Measurements from ENCODE around the gene IER3. TPM values are rescaled to one million over a fixed set of nuclear protein-coding genes. Genes with fewer than 3 reads are reported as not detected.

IER3 gene
- total and polyA plus RNA-seq, 2 of the 13 experiments (the other 11 are each of a cell fraction or from before 2014, with no cell fraction given), result 51.1 to 131 TPM

DNA sequence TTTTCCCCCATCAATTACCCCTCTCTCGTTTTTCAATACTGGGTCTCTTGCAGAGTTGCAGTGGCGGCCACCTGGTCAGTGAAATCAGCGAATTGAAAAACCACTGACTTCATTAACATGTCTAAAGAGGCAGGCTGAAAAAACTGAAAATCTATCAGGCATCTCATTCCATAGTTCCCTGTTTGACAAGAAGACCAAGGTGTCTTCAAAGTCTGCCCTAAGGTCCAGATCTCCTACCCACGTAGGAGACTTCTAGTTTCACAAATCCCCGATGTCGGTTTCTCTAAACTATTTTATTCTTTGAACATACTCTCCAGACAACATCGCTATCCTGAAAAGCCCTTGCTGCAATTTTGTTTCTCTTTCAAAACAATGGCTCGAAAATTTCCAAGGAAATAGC is 25.0 kb downstream of the IER3 start:
- DNase-seq (ENCODE audit: low spot score) (no peak), FAIRE-seq (no peak), ATAC-seq (no peak)
- Histone ChIP-seq H4K20me1 (ENCODE audit: insufficient read depth, low read length) (peaks cover 29% of the 10 kb centered on the region), H3K4me2 (ENCODE audit: low read depth, low read length) (peak overlapping the region; percentile 96), H3K27me3 (ENCODE audit: control insufficient read depth in 1 of 2, insufficient read depth in 2 of 2, low read length in 2 of 2) (no peaks in the 10 kb centered on the region; a peak in 1 of 5 replicates), H3K79me2 (ENCODE audit: insufficient read depth, low read length) (peaks cover 46% of the 10 kb centered on the region), H3K9ac (ENCODE audit: insufficient read depth, low read depth, low read length) (peak overlapping the region; percentile 75), H3K27ac (ENCODE audit: extremely low read length, insufficient read depth, low read length) (peak overlapping the region; percentile 69), H3K4me3 (replicated peaks in 1 of 3; ENCODE audit: insufficient read depth in 1 of 3, low read depth in 2 of 3, low read length in 3 of 3) (peak overlapping the region; percentile 57 to 89 (median 81)), H3K9me3 (ENCODE audit: low read length) (no peaks in the 10 kb centered on the region), H3K4me1 (ENCODE audit: insufficient read depth, low read length) (peaks cover 58% of the 10 kb centered on the region), H2AFZ (ENCODE audit: low read length) (peak overlapping the region; percentile 55), H3K36me3 (replicated peaks in 1 of 2; ENCODE audit: control insufficient read depth in 1 of 2, insufficient read depth in 2 of 2, low read length in 2 of 2) (peaks cover 10 to 21% of the 10 kb centered on the region in 2 experiments)
- no TSS peak for BruUV-seq (replicated peaks)
- ChIA-PET POLR2A (interaction anchor here (0.9 to 2.9 kb wide), 6 partner anchors 12 to 104 kb away, joined by 3 to 43 read pairs (median 4); partner anchors contain the start of gene IER3), CTCF (ENCODE audit: low intra/inter-chr PET ratio, low total read pairs) (no interaction called here)
- WGBS (ENCODE audit: low lambda C conversion rate), result 26% methylated on average over 8 of the region's 8 CpGs
- intact Hi-C loops (cut with micrococcal nuclease; ENCODE audit: unreplicated experiment), result no loop called here
- in situ Hi-C loops (cut with HindIII; ENCODE audit: extremely low pct_ligation_motif_present, low pct_unique_long_range_greater_than_20kb), result no loop called here
- TF ChIP-seq ZNF124 (CRISPR knock-in tag; IDR thresholded peaks at IDR 0.05) (0 out of 2 replicates have a peak, but pooled peaks have one; percentile 22), HOXA5 (CRISPR knock-in tag; IDR thresholded peaks at IDR 0.05) (no peak), ZNF441 (CRISPR knock-in tag; IDR thresholded peaks at IDR 0.05; ENCODE audit: borderline replicate concordance) (no peak), NFIC (IDR thresholded peaks at IDR 0.05; ENCODE audit: low read length) (0 out of 2 replicates have a peak, but pooled peaks have one; percentile 19), ZSCAN25 (CRISPR knock-in tag; IDR thresholded peaks at IDR 0.05) (peak; percentile 25; the same call in 1 of the 2 replicates)
- TF ChIP-seq, protein P1, sequence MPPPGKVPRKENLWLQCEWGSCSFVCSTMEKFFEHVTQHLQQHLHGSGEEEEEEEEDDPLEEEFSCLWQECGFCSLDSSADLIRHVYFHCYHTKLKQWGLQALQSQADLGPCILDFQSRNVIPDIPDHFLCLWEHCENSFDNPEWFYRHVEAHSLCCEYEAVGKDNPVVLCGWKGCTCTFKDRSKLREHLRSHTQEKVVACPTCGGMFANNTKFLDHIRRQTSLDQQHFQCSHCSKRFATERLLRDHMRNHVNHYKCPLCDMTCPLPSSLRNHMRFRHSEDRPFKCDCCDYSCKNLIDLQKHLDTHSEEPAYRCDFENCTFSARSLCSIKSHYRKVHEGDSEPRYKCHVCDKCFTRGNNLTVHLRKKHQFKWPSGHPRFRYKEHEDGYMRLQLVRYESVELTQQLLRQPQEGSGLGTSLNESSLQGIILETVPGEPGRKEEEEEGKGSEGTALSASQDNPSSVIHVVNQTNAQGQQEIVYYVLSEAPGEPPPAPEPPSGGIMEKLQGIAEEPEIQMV (CRISPR knock-in tag; IDR thresholded peaks at IDR 0.05; ENCODE audit: low read depth), result no peak
- TF ChIP-seq, protein P2, sequence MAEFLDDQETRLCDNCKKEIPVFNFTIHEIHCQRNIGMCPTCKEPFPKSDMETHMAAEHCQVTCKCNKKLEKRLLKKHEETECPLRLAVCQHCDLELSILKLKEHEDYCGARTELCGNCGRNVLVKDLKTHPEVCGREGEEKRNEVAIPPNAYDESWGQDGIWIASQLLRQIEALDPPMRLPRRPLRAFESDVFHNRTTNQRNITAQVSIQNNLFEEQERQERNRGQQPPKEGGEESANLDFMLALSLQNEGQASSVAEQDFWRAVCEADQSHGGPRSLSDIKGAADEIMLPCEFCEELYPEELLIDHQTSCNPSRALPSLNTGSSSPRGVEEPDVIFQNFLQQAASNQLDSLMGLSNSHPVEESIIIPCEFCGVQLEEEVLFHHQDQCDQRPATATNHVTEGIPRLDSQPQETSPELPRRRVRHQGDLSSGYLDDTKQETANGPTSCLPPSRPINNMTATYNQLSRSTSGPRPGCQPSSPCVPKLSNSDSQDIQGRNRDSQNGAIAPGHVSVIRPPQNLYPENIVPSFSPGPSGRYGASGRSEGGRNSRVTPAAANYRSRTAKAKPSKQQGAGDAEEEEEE (CRISPR knock-in tag; IDR thresholded peaks at IDR 0.05; ENCODE audit: borderline replicate concordance), result no peak
- TF ChIP-seq, protein P3, sequence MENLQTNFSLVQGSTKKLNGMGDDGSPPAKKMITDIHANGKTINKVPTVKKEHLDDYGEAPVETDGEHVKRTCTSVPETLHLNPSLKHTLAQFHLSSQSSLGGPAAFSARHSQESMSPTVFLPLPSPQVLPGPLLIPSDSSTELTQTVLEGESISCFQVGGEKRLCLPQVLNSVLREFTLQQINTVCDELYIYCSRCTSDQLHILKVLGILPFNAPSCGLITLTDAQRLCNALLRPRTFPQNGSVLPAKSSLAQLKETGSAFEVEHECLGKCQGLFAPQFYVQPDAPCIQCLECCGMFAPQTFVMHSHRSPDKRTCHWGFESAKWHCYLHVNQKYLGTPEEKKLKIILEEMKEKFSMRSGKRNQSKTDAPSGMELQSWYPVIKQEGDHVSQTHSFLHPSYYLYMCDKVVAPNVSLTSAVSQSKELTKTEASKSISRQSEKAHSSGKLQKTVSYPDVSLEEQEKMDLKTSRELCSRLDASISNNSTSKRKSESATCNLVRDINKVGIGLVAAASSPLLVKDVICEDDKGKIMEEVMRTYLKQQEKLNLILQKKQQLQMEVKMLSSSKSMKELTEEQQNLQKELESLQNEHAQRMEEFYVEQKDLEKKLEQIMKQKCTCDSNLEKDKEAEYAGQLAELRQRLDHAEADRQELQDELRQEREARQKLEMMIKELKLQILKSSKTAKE (CRISPR knock-in tag; IDR thresholded peaks at IDR 0.05; ENCODE audit: borderline replicate concordance), result no peak
- TF ChIP-seq, protein P4, sequence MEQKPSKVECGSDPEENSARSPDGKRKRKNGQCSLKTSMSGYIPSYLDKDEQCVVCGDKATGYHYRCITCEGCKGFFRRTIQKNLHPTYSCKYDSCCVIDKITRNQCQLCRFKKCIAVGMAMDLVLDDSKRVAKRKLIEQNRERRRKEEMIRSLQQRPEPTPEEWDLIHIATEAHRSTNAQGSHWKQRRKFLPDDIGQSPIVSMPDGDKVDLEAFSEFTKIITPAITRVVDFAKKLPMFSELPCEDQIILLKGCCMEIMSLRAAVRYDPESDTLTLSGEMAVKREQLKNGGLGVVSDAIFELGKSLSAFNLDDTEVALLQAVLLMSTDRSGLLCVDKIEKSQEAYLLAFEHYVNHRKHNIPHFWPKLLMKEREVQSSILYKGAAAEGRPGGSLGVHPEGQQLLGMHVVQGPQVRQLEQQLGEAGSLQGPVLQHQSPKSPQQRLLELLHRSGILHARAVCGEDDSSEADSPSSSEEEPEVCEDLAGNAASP (CRISPR knock-in tag; IDR thresholded peaks at IDR 0.05; ENCODE audit: borderline replicate concordance), result no peak
- TF ChIP-seq, protein P5, sequence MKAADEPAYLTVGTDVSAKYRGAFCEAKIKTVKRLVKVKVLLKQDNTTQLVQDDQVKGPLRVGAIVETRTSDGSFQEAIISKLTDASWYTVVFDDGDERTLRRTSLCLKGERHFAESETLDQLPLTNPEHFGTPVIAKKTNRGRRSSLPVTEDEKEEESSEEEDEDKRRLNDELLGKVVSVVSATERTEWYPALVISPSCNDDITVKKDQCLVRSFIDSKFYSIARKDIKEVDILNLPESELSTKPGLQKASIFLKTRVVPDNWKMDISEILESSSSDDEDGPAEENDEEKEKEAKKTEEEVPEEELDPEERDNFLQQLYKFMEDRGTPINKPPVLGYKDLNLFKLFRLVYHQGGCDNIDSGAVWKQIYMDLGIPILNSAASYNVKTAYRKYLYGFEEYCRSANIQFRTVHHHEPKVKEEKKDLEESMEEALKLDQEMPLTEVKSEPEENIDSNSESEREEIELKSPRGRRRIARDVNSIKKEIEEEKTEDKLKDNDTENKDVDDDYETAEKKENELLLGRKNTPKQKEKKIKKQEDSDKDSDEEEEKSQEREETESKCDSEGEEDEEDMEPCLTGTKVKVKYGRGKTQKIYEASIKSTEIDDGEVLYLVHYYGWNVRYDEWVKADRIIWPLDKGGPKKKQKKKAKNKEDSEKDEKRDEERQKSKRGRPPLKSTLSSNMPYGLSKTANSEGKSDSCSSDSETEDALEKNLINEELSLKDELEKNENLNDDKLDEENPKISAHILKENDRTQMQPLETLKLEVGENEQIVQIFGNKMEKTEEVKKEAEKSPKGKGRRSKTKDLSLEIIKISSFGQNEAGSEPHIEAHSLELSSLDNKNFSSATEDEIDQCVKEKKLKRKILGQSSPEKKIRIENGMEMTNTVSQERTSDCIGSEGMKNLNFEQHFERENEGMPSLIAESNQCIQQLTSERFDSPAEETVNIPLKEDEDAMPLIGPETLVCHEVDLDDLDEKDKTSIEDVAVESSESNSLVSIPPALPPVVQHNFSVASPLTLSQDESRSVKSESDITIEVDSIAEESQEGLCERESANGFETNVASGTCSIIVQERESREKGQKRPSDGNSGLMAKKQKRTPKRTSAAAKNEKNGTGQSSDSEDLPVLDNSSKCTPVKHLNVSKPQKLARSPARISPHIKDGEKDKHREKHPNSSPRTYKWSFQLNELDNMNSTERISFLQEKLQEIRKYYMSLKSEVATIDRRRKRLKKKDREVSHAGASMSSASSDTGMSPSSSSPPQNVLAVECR (CRISPR knock-in tag; IDR thresholded peaks at IDR 0.05; ENCODE audit: borderline replicate concordance), result no peak
